PC-3 (cell line): ENCODE measurements around the gene LINS1. TPM values are rescaled to one million over a fixed set of nuclear protein-coding genes. Genes with fewer than 3 reads are reported as not detected.
"Not testable (repeated sequence)": the region's sequence is repeated elsewhere in the genome, so short reads cannot be mapped to it uniquely, and the experiment has no call there.

Experiments
- ATAC-seq: fragments of 200-7000 bp; cut with Tn5 transposase; 2 replicates; pipeline ENCODE4 v1.9.1; 2020; ENCODE audit warnings: mild to moderate bottlenecking, moderate library complexity
- BruUV-seq: library from RNA; stranded (reverse); fragments of 400-500 nt; replicated peaks from 2 replicates; lab custom pipeline; 2021; lab: Mats Ljungman, UMichigan
- CTCF ChIA-PET: fragments of 300-600 bp; sonication (Branson Sonifier 250); formaldehyde crosslinking; loops from one replicate; lab custom pipeline; 2022; ENCODE audit warnings: antibody characterized with exemption; lab: Charles Lee
- POLR2A ChIA-PET: fragments of 300-600 bp; sonication (Branson Sonifier 250); formaldehyde crosslinking; loops from one replicate; lab custom pipeline; 2022; ENCODE audit warnings: antibody characterized with exemption; ENCODE audit not compliant: unreplicated experiment; lab: Charles Lee
- DNase-seq: peaks from one replicate; pipeline ENCODE4 v3.0.0-alpha.2; 2015
- H2AFZ ChIP-seq: fragments of 300-600 bp; sonication (generic); 2 replicates; pipeline ENCODE4 v1.6.0; 2016; ENCODE audit warnings: antibody characterized with exemption, low read length
- H3F3A ChIP-seq: fragments of 300-600 bp; sonication (generic); one replicate; pipeline ENCODE4 v1.6.0; 2017; ENCODE audit warnings: antibody characterized with exemption, low read length, control low read depth, mild to moderate bottlenecking; ENCODE audit not compliant: unreplicated experiment
- H3K27ac ChIP-seq: fragments of 300-600 bp; sonication (generic); 2 replicates; pipeline ENCODE4 v1.5.1; 2016; ENCODE audit warnings: mild to moderate bottlenecking, low read length
- H3K27me3 ChIP-seq: fragments of 300-600 bp; sonication (generic); 2 replicates; pipeline ENCODE4 v1.6.1; 2016; ENCODE audit warnings: low read length, mixed read lengths
- H3K36me3 ChIP-seq: fragments of 300-600 bp; sonication (generic); 2 replicates; pipeline ENCODE4 v1.6.1; 2016; ENCODE audit warnings: low read depth, mixed run types, low read length, mixed read lengths
- H3K4me1 ChIP-seq: fragments of 300-600 bp; sonication (generic); 2 replicates; pipeline ENCODE4 v1.5.1; 2016; ENCODE audit warnings: low read length; ENCODE audit not compliant: insufficient read depth
- H3K4me2 ChIP-seq: fragments of 300-600 bp; sonication (generic); 2 replicates; pipeline ENCODE4 v1.6.0; 2016; ENCODE audit warnings: low read length
- H3K4me3 ChIP-seq: fragments of 300-600 bp; sonication (generic); 2 replicates; pipeline ENCODE4 v1.5.1; 2016; ENCODE audit warnings: mild to moderate bottlenecking, low read length, mixed read lengths
- H3K79me2 ChIP-seq: fragments of 300-600 bp; sonication (generic); 2 replicates; pipeline ENCODE4 v1.6.1; 2017; ENCODE audit warnings: low read length, mixed read lengths
- H3K9ac ChIP-seq: fragments of 300-600 bp; sonication (generic); 2 replicates; pipeline ENCODE4 v1.6.0; 2016; ENCODE audit warnings: mild to moderate bottlenecking, low read length
- H3K9me2 ChIP-seq: fragments of 300-600 bp; sonication (generic); replicated peaks from 2 replicates; pipeline ENCODE4 v1.6.1; 2016; ENCODE audit warnings: mixed run types, low read length, mixed read lengths
- H3K9me3 ChIP-seq: fragments of 300-600 bp; sonication (generic); 2 replicates; pipeline ENCODE4 v1.6.1; 2016; ENCODE audit warnings: low read length, mixed read lengths
- H4K20me1 ChIP-seq: fragments of 300-600 bp; sonication (generic); 2 replicates; pipeline ENCODE4 v1.6.1; 2016; ENCODE audit warnings: low read length, mixed read lengths
- CTCF ChIP-seq: fragments of 300-600 bp; sonication (generic); conservative IDR thresholded peaks from 2 replicates; pipeline ENCODE4 v1.5.1; 2017; ENCODE audit warnings: antibody characterized with exemption, low read depth, mild to moderate bottlenecking, low read length
- EZH2 ChIP-seq: fragments of 300-600 bp; sonication (generic); IDR thresholded peaks from one replicate; pipeline ENCODE4 v1.6.1; 2017; ENCODE audit warnings: antibody characterized with exemption, mild to moderate bottlenecking, low read length; ENCODE audit not compliant: unreplicated experiment
- EZH2phosphoT487 ChIP-seq: fragments of 300-600 bp; sonication (generic); IDR thresholded peaks from 2 replicates; pipeline ENCODE4 v1.6.1; 2018; ENCODE audit warnings: mild to moderate bottlenecking, antibody characterized with exemption, low read length, borderline replicate concordance
- intact Hi-C: fragments of 100-400 bp; cut with micrococcal nuclease; formaldehyde crosslinking; loops from 2 replicates; pipeline ENCODE4 v1.9.0; 2023
- total RNA-seq: library from RNA; depleted of rRNA; stranded (reverse); fragments of >200 nt; gene quantifications from 2 replicates; pipeline ENCODE4 v1.2.3, GENCODE V29; 2014

Gene LINS1
- total RNA-seq, 1 experiment from 2014 or later = 8.5 TPM

GRCh38 chr15:100591835-100592234 is 10.1 kb downstream of the LINS1 start:
- POLR2A ChIA-PET = no interaction called here
- intact Hi-C loops = no loop called here
- Histone ChIP-seq H2AFZ (no peak overlapping the region), H4K20me1 (no peaks in the 10 kb centered on the region), H3K79me2 (peaks cover 56% of the 10 kb centered on the region), H3F3A (no peaks in the 10 kb centered on the region), H3K9me3 (peaks cover 24% of the 10 kb centered on the region), H3K9ac (no peak overlapping the region), H3K27me3 (no peaks in the 10 kb centered on the region), H3K4me3 (no peak overlapping the region), H3K4me1 (no peaks in the 10 kb centered on the region), H3K9me2 (no peaks in the 10 kb centered on the region), H3K27ac (no peak overlapping the region), H3K4me2 (no peak overlapping the region), H3K36me3 (peaks cover 59% of the 10 kb centered on the region)
- TF ChIP-seq CTCF (no peak), EZH2 (no peak), EZH2phosphoT487 (no peak)
- no TSS peak for BruUV-seq
- ATAC-seq (no peak), DNase-seq (no peak)
- CTCF ChIA-PET = no interaction called here

GRCh38 chr15:100591163-100591562 is 10.8 kb downstream of the LINS1 start:
- BruUV-seq, CTCF ChIA-PET: not testable (repeated sequence)

DNA sequence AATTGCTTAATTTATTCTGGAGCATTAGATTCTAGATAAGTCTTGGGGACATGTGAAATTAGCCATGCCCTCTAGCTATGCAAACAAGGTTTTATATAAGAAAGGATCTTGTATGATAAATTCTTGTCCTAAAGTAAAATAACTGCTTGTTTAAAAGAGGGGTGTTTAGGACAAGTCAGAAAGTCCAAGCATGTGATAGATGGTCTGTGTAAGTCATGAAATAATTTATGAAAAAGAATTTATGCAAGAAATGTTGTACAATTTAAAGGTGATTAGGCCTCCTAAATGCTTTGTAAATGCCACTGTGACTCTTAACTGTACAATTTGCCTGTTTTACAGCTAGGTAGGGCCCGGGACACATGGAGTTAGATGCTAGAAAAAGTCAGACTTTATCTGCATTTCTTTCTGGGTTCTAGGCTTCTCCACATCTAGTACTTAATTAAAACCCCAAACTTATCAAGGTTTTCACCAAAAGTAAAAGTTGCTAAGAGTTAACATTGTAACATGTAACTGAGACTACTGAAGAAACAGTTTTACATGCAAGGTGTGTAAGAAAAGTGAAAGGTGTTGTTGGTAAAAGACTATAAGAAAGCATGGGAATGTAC is 13.2 kb downstream of the LINS1 start:
- H2AFZ ChIP-seq = no peak overlapping the region
- no TSS peak for BruUV-seq
- H3K36me3 ChIP-seq = peaks cover 69% of the 10 kb centered on the region
- ChIA-PET CTCF (no interaction called here), POLR2A (no interaction called here)
- H3K4me2 ChIP-seq = no peak overlapping the region
- H3K27me3 ChIP-seq = no peaks in the 10 kb centered on the region
- H3K9me2 ChIP-seq = no peaks in the 10 kb centered on the region
- intact Hi-C loops = no loop called here
- peaks cover 27% of the 10 kb centered on the region for H3K79me2 ChIP-seq
- TF ChIP-seq CTCF = no peak
- TF ChIP-seq EZH2phosphoT487 = no peak
- no peak for TF ChIP-seq EZH2
- no peak overlapping the region for H3K27ac ChIP-seq
- peak; percentile 50 for DNase-seq
- H3F3A ChIP-seq = no peaks in the 10 kb centered on the region
- H3K4me1 ChIP-seq = no peaks in the 10 kb centered on the region
- H3K9ac ChIP-seq = no peak overlapping the region
- ATAC-seq = no peak
- no peaks in the 10 kb centered on the region for H4K20me1 ChIP-seq
- H3K9me3 ChIP-seq = peaks cover 30% of the 10 kb centered on the region
- H3K4me3 ChIP-seq = no peak overlapping the region

More at GRCh38 chr15:100591163-100591562, 10.8 kb downstream of the LINS1 start:
- H3K27me3 ChIP-seq, H3K4me3 ChIP-seq, H3K4me1 ChIP-seq, H2AFZ ChIP-seq, H3K27ac ChIP-seq, POLR2A ChIA-PET, H3K9ac ChIP-seq, DNase-seq, ATAC-seq, H3K4me2 ChIP-seq, H3F3A ChIP-seq, intact Hi-C loops, H4K20me1 ChIP-seq, H3K9me2 ChIP-seq: not testable (repeated sequence)
- Histone ChIP-seq H3K9me3 (peaks cover 24% of the 10 kb centered on the region), H3K36me3 (peaks cover 61% of the 10 kb centered on the region), H3K79me2 (peaks cover 51% of the 10 kb centered on the region)
